KMS-11 (cell line): ENCODE results near the gene SIGLEC15.

Source experiments
- H2AFZ ChIP-seq: fragments of 200-600 bp; sonication (generic); 2 replicates; pipeline ENCODE4 v1.6.1; 2016; ENCODE audit warnings: antibody characterized with exemption, mixed run types, low read depth
- H3K27ac ChIP-seq: fragments of 200-600 bp; sonication (generic); 2 replicates; pipeline ENCODE4 v1.6.1; 2016; ENCODE audit warnings: mild to moderate bottlenecking, mixed run types
- H3K27me3 ChIP-seq: fragments of 200-600 bp; sonication (generic); 2 replicates; pipeline ENCODE4 v1.6.1; 2017; ENCODE audit warnings: mild to moderate bottlenecking, low read depth, mixed run types, moderate library complexity; ENCODE audit not compliant: insufficient read depth
- H3K36me3 ChIP-seq: fragments of 200-600 bp; sonication (generic); 2 replicates; pipeline ENCODE4 v1.6.1; 2017; ENCODE audit warnings: mild to moderate bottlenecking, mixed run types; ENCODE audit not compliant: insufficient read depth
- H3K4me1 ChIP-seq: fragments of 200-600 bp; sonication (generic); 2 replicates; pipeline ENCODE4 v1.6.1; 2016; ENCODE audit warnings: mild to moderate bottlenecking, low read depth, mixed run types; ENCODE audit not compliant: poor library complexity, severe bottlenecking
- H3K4me2 ChIP-seq: fragments of 200-600 bp; sonication (generic); 2 replicates; pipeline ENCODE4 v1.7.0; 2016; ENCODE audit warnings: mild to moderate bottlenecking, mixed run types
- H3K4me3 ChIP-seq: fragments of 200-600 bp; sonication (generic); IDR thresholded peaks from 2 replicates; pipeline ENCODE4 v1.6.1; 2017; ENCODE audit warnings: low read depth, low read length, mixed read lengths; ENCODE audit not compliant: insufficient read depth
- H3K79me2 ChIP-seq: fragments of 200-600 bp; sonication (generic); 2 replicates; pipeline ENCODE4 v1.6.1; 2016; ENCODE audit warnings: low read depth, mixed run types; ENCODE audit not compliant: insufficient read depth
- H3K9ac ChIP-seq: fragments of 200-600 bp; sonication (generic); 2 replicates; pipeline ENCODE4 v1.6.1; 2016; ENCODE audit warnings: mild to moderate bottlenecking, mixed run types
- H4K20me1 ChIP-seq: fragments of 200-600 bp; sonication (generic); 2 replicates; pipeline ENCODE4 v1.6.1; 2016; ENCODE audit warnings: mild to moderate bottlenecking, mixed run types; ENCODE audit not compliant: insufficient read depth
- CTCF ChIP-seq: fragments of 200-600 bp; sonication (generic); conservative IDR thresholded peaks from 2 replicates; pipeline ENCODE4 v1.6.1; 2017; ENCODE audit warnings: low read depth, mild to moderate bottlenecking, antibody characterized with exemption, low read length, moderate library complexity, mixed read lengths

SIGLEC15 gene

GRCh38 chr18:45787346-45787745 lies 38.1 kb upstream of the SIGLEC15 start:
- Histone ChIP-seq H3K27ac (no peak overlapping the region), H3K79me2 (no peaks in the 10 kb centered on the region), H4K20me1 (no peaks in the 10 kb centered on the region), H3K4me1 (no peaks in the 10 kb centered on the region), H3K4me3 (no peak overlapping the region), H3K36me3 (no peaks in the 10 kb centered on the region), H3K9ac (no peak overlapping the region), H3K4me2 (no peak overlapping the region), H2AFZ (no peak overlapping the region), H3K27me3 (no peaks in the 10 kb centered on the region)
- TF ChIP-seq CTCF = no peak

DNA sequence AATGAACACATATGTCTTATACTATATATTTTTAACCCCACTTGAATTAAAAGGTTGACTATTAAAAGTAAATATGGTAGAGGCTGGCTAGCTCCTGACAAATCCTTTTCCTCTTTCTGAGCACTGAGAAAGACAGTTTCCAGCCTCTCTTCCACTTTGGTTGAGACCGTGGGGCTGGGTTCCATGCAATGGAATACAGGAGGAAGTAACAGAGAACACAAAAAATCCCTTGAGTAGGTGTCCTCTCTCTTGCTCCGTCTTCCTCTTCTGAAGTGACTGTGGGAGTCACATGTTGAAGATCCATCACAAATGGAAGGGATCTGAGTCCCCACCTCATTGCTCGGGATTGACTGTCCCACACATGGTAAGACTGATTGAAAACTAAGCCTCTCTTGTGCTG lies 36.6 kb upstream of the SIGLEC15 start:
- no peak for TF ChIP-seq CTCF
- no peak overlapping the region for H3K9ac ChIP-seq

DNA sequence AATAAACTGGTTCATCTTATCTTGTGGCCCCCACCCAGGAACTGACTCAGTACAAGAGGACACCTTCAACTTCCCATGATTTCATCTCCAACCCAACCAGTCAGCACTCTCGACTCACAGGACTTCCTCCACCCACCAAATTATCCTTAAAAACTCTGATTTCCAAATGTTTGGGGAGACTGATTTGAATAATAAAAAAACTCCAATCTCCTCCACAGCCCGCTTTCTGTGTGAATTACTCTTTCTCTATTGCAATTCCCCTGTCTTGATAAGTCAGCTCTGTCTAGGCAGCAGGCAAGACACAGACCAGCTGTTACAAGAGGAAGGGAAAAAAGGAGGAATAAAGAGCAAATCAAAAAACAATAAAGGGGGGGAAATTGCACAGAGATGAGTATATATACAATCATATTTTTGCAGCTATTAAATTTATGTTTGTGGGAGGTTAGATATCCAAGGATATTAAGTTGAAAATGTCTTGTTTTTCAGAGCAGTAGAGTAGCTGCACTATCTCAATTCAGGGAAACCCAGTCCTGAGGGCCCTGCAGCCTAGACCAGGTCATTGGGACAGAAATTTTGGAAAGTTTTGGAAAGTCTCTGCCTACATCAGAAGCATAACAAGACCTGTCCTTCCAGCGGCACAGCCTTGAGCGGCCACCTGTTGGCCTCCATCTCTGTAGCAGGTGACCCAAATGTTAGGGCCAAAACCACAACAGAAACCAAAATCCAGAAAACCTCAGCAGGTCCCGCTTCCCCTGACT lies 32.8 kb upstream of the SIGLEC15 start:
- Histone ChIP-seq H3K79me2 (no peaks in the 10 kb centered on the region), H3K4me2 (no peak overlapping the region), H3K36me3 (no peaks in the 10 kb centered on the region), H3K27me3 (no peaks in the 10 kb centered on the region), H3K4me1 (peaks cover 7% of the 10 kb centered on the region), H3K4me3 (no peak overlapping the region), H3K27ac (no peak overlapping the region), H4K20me1 (no peaks in the 10 kb centered on the region), H2AFZ (no peak overlapping the region), H3K9ac (no peak overlapping the region)
- no peak for TF ChIP-seq CTCF

More for the DNA sequence above, 36.6 kb upstream of the SIGLEC15 start:
- Histone ChIP-seq H3K27ac (no peak overlapping the region), H2AFZ (no peak overlapping the region), H3K4me2 (no peak overlapping the region), H3K4me1 (peaks cover 7% of the 10 kb centered on the region), H3K36me3 (no peaks in the 10 kb centered on the region), H4K20me1 (no peaks in the 10 kb centered on the region), H3K4me3 (no peak overlapping the region), H3K79me2 (no peaks in the 10 kb centered on the region), H3K27me3 (no peaks in the 10 kb centered on the region)

- no peaks in the 10 kb centered on the region for H3K27me3 ChIP-seq
- no peak overlapping the region for H2AFZ ChIP-seq
- H3K36me3 ChIP-seq = no peaks in the 10 kb centered on the region
- H4K20me1 ChIP-seq = no peaks in the 10 kb centered on the region
- H3K27ac ChIP-seq = no peak overlapping the region
- H3K4me2 ChIP-seq = no peak overlapping the region
- no peak overlapping the region for H3K9ac ChIP-seq
- peaks cover 7% of the 10 kb centered on the region for H3K4me1 ChIP-seq
- no peak for TF ChIP-seq CTCF
- no peaks in the 10 kb centered on the region for H3K79me2 ChIP-seq
- no peak overlapping the region for H3K4me3 ChIP-seq
Measured at GRCh38 chr18:45793264-45793965, 32.1 kb upstream of the SIGLEC15 start.
